Adipose tissue (tissue), 3 donors: ENCODE measurements around the gene RAP2C. TPM values are rescaled to one million over a fixed set of nuclear protein-coding genes. Genes with fewer than 3 reads are reported as not detected.

Source experiments
- polyA plus RNA-seq, 3 donors: library from polyadenylated mRNA; stranded (reverse); fragments of 200-250 nt; gene quantifications; one replicate each; pipeline ENCODE4 v1.2.3, GENCODE V29; 2013
- donor health status: healthy with polysubstance abuse.
- donor health status: Bipolar disorder and iron deficiency.
- donor health status: healthy.

RAP2C gene
- polyA plus RNA-seq, 3 donors = 6.5 to 14.7 (median 13.6) TPM

Other genes with a start within 250 kb of the RAP2C start
- gene STK26, start 196.1 kb downstream of the RAP2C start, polyA plus RNA-seq = 1 to 10 TPM; 2.0 to 5.5 (median 4.6) TPM
- gene FRMD7, start 91.4 kb downstream of the RAP2C start, polyA plus RNA-seq = not detected